Cerebellar nuclear complex (tissue), 1 donor: ENCODE measurements around the gene SLK.

Experiments used
- DNase-seq, 2 experiments: peaks; one replicate each; lab custom pipeline; 2025; lab: John Stamatoyannopoulos, UW

Gene SLK

GRCh38 chr10:103941801-103942200 lies 25.1 kb upstream of the SLK start:
- DNase-seq: no peak

GRCh38 chr10:103942866-103943265 lies 24.1 kb upstream of the SLK start:
- DNase-seq: no peak

GRCh38 chr10:103947799-103948516 lies 19.0 kb upstream of the SLK start:
- no peak for DNase-seq

DNA sequence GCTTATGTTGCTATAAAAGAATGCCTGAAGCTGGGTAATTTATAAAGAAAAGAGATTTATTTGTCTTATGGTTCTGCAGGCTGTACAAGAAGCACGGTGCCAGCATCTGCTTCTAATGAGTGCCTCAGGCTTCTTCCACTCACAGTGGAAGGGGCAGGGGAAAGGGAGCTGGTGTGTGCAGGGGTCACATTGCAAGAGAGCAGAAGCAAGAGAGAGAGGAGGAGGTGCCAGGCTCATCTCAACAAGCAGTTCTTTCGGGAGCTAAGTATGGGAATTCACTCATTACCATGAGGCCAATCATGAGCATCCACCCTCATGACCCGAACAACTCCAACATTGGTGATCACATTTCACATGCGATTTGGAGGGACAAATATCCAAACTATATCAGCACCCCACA lies 17.2 kb upstream of the SLK start:
- no peak for DNase-seq

GRCh38 chr10:103951183-103951582 lies 15.8 kb upstream of the SLK start:
- DNase-seq: no peak

- no peak for DNase-seq
Measured at GRCh38 chr10:103951942-103952341, 15.0 kb upstream of the SLK start.

DNA sequence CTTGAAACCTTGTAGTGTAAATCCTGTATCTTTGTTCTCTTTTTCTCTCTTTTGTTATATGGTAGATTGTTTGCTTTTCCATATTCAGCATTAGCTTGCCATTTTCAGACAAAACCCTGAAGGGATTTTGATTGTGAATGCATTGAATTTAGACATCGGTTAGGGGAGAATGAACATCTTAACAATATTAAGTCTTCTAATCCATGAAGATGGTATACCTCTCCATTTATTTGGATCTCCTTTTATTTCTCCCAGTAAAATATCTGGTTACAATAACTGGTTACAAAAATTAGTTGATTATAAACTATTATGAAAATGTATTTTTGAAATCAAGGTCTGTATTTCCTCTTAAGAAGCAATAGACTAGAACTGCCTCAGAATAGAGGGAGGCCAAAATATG lies 12.4 kb upstream of the SLK start:
- DNase-seq: no peak

DNA sequence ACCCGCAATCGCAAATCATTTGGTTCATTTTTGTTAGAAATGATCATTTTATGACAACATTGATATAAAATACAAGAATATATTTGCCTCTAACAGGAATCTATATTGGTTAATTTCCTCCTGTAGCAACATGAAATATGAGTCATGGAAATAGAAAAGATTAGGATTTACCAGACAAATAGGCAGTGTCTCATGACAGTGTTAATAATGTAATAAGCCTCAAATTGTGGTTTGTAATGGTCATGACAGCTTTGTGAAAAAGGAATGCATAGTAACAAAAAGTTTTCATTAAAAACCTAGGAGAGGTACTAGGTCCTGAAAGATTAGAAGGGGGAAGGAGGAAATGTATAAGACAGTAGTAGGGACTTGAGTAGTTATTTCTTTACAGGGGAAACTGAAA lies 7.9 kb upstream of the SLK start:
- DNase-seq: no peak

DNA sequence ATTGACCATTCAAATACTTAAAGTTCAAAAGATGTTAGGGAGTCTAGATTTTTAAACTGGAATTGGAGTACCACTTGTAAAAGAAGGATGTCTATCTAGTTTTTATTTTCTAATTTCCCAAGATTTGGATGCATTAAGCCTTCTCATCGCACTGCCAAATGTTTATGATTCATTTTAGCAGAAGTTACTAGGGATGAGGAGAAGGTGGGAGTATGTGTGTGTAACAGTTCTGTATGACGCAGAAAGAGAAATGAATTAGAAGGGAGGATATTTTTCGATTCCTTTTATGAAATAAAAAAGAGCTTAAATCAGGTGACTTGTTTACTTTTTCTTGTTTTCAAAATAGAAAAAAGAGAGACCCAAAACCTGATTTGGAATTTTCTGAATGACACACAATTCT lies 6.8 kb upstream of the SLK start:
- DNase-seq: no peak

GRCh38 chr10:103967448-103968071 lies 620 bp downstream of the SLK start:
- no peak for DNase-seq

DNA sequence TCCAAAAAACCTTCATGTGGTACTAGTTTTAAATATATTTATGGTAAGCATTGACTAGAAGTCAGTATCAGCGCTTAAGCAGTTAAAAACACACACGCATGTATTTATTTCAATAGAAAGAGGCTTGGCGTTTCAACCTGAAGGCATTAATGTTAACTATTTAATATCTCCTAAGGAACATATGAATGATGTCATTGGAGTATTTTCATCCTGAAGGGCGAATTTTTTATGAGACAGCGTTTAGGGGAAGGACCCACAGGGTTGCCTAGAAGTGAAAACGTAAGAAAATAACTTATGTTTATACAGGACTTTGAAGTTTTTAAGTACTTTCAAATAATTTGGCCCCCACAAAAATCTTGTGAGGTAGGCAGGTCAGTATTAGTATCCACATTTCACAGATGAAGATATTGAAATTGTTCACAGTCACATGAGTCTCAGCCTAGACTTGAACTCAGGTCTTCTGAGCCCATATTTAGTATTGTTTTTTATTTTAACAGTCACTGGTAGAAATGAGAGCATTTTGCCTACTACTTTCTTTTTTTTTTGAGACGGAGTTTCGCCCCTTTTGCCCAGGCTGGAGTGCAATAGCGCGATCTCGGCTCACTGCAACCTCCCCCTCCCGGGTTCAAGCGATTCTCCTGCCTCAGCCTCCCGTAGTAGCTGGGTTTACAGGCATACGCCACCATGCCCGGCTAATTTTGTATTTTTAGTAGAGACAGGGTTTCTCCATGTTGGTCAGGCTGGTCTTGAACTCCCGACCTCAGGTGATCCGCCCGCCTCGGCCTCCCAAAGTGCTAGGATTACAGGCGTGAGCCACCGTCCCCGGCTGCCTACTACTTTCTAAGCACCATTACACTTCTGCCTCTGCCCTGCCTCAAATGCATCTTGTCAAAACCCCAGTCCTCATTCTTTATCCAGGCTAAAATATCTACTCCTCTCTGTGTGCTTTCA lies 1.8 kb downstream of the SLK start:
- DNase-seq: no peak

GRCh38 chr10:103969436-103969835 lies 2.5 kb downstream of the SLK start:
- DNase-seq: no peak

GRCh38 chr10:103969857-103970627 lies 3.1 kb downstream of the SLK start:
- no peak for DNase-seq

DNA sequence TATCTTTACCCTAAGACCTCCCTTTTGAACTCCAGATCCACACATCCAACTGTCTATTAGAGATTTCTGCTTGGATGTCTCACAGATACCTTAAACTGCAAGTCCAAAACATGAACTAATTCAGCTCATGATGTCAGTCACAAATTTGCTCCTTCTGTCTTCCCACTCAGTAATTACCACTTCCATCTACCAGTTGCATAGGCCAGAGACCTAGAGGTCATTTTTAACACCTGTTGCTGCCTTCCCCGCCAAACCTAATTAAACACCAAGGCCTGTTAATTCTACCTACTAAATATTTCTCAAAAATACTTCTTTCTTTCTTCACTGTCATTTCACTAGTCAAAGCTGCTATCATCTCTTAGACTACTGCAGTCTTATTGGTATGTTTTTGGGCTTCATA lies 8.2 kb downstream of the SLK start:
- no peak for DNase-seq

- no peak for DNase-seq
Measured at GRCh38 chr10:103977204-103977603, 10.3 kb downstream of the SLK start.

DNA sequence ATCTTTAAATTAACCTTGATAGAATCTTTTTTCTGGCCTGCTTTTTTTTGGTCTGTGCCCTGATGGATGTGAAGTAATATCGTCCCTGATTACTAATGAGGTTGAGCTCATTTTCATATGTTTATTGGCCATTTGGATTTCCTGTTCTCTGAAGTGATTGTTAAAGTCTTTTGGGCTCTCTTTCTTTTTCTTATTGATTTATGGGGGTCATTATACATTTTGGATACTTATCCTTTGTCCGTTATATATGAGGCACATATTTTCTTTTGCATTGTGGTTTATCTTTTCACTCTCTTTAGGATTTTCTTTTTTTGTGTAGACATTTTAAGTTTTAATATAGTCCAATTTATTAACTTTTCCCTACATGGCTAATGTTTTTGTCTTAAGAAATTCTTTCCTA lies 12.6 kb downstream of the SLK start:
- DNase-seq: no peak

DNA sequence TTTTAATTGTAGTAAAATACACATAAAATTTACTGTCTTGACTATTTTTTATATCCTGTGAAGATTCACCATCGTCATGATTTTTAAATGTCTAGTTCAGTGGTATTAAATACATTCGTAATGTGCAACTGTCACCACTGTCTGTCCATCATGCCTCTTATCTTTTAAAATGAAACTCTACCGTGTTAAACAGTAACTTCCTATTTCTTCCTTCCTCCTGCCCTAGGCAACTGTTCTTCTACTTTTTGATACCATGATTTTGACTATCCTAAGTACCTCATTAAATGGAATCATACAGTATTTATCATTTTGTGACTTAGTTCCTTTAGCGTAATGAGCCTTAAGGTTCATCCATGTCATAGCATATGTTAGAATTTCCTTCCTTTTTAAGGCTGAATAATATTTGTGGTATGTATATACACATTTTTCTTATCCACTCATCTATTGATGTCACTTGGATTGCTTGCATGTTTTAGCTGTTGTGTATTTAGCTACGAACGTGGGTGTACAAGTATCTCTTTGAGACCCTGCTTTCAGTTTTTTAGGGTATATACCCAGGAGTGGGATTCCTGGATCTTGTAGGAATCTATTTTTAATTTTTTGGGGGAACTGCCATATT lies 13.5 kb downstream of the SLK start:
- no peak for DNase-seq

GRCh38 chr10:103982639-103983038 lies 15.7 kb downstream of the SLK start:
- no peak for DNase-seq

DNA sequence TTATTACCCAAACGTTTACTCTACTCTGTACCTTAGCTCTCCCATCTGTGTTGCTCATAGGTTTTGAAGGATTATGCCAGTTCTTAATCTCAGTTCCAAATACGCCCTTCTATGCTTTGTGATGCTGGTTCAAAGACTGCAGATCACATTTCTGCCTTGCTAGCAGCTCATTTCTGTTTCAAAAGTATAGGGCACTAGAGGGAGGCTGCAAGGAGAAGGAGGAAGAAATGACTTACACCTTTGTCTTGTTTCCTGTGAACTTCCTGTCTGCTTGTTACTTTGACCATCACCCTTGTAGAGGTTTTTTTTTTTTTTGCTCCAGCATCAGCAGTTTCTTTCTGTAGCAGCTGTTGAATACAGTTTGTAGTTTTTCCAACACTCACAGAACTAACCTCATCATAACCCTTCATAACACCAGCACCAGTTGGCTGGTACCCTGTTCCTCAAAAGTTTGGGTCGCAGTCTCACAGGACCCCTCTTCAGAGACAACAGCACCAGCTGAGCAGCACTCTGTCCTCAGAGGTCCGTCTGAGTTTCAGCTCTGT lies 16.5 kb downstream of the SLK start:
- no peak for DNase-seq

DNA sequence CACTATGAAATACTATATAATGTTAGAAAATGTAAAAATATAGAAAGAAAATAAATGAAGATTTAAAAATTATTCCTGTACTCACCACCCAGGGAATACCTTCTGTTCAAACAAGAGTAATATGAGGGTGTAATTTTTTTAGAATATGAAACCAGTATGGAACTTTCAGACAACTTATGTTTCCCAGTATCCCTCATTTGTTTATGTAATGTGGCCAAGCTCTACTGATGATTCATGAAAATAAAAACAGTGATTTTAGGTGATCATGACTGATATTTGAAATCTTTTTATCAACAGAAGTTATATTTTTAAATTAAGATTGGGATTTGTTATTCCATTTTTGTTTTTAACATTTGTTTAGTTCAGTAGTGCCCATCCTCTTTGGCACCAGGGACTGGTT lies 18.8 kb downstream of the SLK start:
- no peak for DNase-seq

DNA sequence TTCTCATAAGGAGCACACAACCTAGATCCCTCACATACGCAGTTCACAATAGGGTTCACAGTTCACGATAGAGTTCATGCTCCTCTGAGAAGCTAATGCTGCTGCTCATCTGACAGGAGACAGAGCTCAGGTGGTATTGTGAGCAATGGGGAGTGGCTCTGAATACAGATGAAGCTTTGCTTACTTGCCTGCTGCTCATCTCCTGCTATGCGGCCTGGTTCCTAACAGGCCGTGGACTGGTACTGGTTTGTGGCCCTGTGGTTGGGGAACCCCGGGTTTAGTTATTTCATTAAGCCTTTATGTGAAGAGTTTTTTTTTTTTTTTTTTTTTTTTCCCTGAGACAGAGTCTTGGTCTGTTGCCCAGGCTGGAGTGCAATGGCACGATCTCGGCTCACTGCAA lies 19.4 kb downstream of the SLK start:
- no peak for DNase-seq
